ENCODE measurements around the gene CROCC.

The CROCC gene

DNA sequence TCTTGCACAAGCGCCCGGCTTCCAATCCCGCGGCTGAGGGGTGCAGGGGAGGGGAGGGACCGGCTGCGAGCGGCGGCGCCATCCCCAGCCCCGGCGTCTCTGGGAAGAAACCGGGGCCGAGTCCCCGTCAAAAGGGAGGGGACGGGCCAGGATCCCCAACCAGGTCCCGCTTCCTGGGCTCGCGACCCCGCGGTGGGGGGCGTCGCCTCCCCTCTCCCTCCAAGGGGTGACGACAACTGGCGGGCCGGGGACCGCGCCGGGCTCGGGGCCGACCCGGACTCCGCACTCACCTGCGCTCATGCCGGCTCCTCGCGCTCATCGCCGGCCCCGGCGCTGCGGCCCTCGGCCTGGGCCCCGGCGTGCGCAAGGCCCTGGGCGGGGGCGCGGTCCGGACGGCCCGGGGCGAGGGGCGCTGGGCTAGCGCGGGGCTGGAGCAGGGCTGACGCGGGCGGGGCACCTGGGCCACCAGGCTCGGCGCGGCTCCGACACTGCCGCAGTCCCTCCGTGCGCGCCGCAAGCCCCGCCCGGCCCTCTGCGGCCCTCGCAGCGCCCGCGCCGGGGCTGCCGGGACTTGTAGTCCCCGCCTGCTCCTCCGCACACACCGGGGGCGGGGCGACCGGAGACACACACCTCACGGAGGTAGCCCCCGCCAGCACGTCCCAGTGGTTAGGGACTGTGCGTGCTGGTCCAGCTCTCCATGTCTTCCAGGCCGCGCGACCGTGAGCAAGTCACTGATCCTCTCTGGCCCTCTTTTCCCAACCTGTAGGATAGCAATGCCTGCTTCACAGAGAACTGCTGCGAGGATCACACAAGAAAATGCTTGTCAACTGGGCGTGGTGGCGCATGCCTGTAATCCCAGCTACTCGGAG lies 89.9 kb downstream of the CROCC start, which contains the start of gene ATP13A2:
Gene ATP13A2 (minus strand): TSS at position 490 of the 869 bp plus-strand sequence. CDS start 190 bp downstream, at position 300.
- Histone ChIP-seq H2AFZ (ENCODE audit: low read length) (peak within 1 kb of the TSS; percentile 88), H3K27ac (ENCODE audit: low read length) (no peak within 1 kb of the TSS), H4K20me1 (ENCODE audit: insufficient read depth, low read length) (no peaks in the 10 kb centered on the region), H3K27me3 (replicated peaks; ENCODE audit: insufficient read depth, low read length) (no peaks in the 10 kb centered on the region), H3K4me3 (ENCODE audit: low read length) (peak within 1 kb of the TSS; percentile 81), H3F3A (ENCODE audit: insufficient read depth, low read length) (peaks cover 11% of the 10 kb centered on the region; the same call in 1 of the 2 replicates), H3K9me2 (replicated peaks; ENCODE audit: insufficient read depth, low read length) (no peaks in the 10 kb centered on the region), H3K9ac (ENCODE audit: low read length) (peak within 1 kb of the TSS; percentile 39; the same call in 1 of the 2 replicates), H3K36me3 (replicated peaks; ENCODE audit: insufficient read depth, low read length) (no peaks in the 10 kb centered on the region), H3K4me2 (ENCODE audit: low read depth, low read length) (peak within 1 kb of the TSS; percentile 99), H3K79me2 (ENCODE audit: low read length) (no peaks in the 10 kb centered on the region), H3K9me3 (replicated peaks; ENCODE audit: insufficient read depth, low read length) (no peaks in the 10 kb centered on the region), H3K4me1 (ENCODE audit: low read length) (peaks cover 37% of the 10 kb centered on the region)
- no peak for TF ChIP-seq EZH2 (optimal IDR thresholded peaks at IDR 0.05; ENCODE audit: low read depth, low read length)
- no peak for TF ChIP-seq EZH2phosphoT487 (IDR thresholded peaks at IDR 0.05; ENCODE audit: low read length)
- TF ChIP-seq CTCF (IDR thresholded peaks at IDR 0.05; ENCODE audit: low read length), result no peak
- peak; percentile 90 for DNase-seq

DNA sequence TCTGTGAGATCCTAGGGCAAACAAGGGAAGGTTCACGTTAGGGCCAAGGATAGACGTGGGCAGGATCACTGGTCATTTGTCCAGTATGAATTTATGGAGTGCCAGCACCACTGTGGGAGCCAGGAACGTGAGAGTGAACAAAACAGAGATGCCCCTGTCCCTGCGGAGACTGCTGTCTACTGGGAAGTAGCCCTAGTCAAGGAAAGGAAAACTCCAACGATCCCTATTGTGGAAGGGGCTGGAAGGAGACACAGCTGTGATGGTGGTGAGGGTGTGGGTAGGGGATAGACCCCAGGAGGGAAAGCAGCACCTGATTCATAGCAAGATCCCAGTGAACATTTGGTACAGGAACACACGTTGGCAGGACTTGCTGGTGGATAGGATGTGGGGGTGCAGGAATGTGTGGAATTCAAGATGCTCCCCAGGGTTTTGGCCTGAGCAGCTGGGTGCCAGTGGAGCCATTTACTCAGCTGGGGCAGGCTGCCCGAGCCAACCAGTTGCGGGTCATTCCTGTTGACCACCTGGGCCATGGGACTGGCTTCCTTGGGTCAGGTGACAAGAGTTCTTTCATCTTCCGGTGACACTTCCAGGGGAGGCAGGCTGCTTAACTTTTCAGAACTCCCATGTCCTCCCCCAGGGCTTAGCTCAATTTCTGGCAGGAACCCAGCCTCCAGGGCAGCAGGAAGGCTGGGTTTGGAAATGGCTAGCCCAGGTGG lies 91.2 kb downstream of the CROCC start:
- H3K9me2 ChIP-seq (replicated peaks; ENCODE audit: insufficient read depth, low read length), result no peaks in the 10 kb centered on the region
- DNase-seq, result no peak
- H4K20me1 ChIP-seq (ENCODE audit: insufficient read depth, low read length), result no peaks in the 10 kb centered on the region
- no peak overlapping the region for H3K4me3 ChIP-seq (ENCODE audit: low read length)
- no peaks in the 10 kb centered on the region for H3K79me2 ChIP-seq (ENCODE audit: low read length)
- peaks cover 11% of the 10 kb centered on the region; the same call in 1 of the 2 replicates for H3F3A ChIP-seq (ENCODE audit: insufficient read depth, low read length)
- no peak overlapping the region for H3K9ac ChIP-seq (ENCODE audit: low read length)
- no peak overlapping the region for H3K4me2 ChIP-seq (ENCODE audit: low read depth, low read length)
- H3K36me3 ChIP-seq (replicated peaks; ENCODE audit: insufficient read depth, low read length), result no peaks in the 10 kb centered on the region
- TF ChIP-seq CTCF (IDR thresholded peaks at IDR 0.05; ENCODE audit: low read length), result no peak
- no peak for TF ChIP-seq EZH2 (optimal IDR thresholded peaks at IDR 0.05; ENCODE audit: low read depth, low read length)
- TF ChIP-seq EZH2phosphoT487 (IDR thresholded peaks at IDR 0.05; ENCODE audit: low read length), result no peak
- no peak overlapping the region for H3K27ac ChIP-seq (ENCODE audit: low read length)
- no peaks in the 10 kb centered on the region for H3K27me3 ChIP-seq (replicated peaks; ENCODE audit: insufficient read depth, low read length)
- no peaks in the 10 kb centered on the region for H3K9me3 ChIP-seq (replicated peaks; ENCODE audit: insufficient read depth, low read length)
- no peak overlapping the region for H2AFZ ChIP-seq (ENCODE audit: low read length)
- H3K4me1 ChIP-seq (ENCODE audit: low read length), result peaks cover 37% of the 10 kb centered on the region

GRCh38 chr1:17013491-17014320 lies 92.0 kb downstream of the CROCC start:
- H3K27ac ChIP-seq (ENCODE audit: low read length), result no peak overlapping the region
- H3F3A ChIP-seq (ENCODE audit: insufficient read depth, low read length), result peaks cover 14% of the 10 kb centered on the region; the same call in 1 of the 2 replicates
- TF ChIP-seq CTCF (IDR thresholded peaks at IDR 0.05; ENCODE audit: low read length) (no peak), EZH2 (optimal IDR thresholded peaks at IDR 0.05; ENCODE audit: low read depth, low read length) (no peak), EZH2phosphoT487 (IDR thresholded peaks at IDR 0.05; ENCODE audit: low read length) (no peak)
- peaks cover 44% of the 10 kb centered on the region for H3K4me1 ChIP-seq (ENCODE audit: low read length)
- no peak overlapping the region for H2AFZ ChIP-seq (ENCODE audit: low read length)
- no peaks in the 10 kb centered on the region for H3K9me2 ChIP-seq (replicated peaks; ENCODE audit: insufficient read depth, low read length)
- H3K4me2 ChIP-seq (ENCODE audit: low read depth, low read length), result peak overlapping the region; percentile 35; the same call in 1 of the 2 replicates
- H3K79me2 ChIP-seq (ENCODE audit: low read length), result no peaks in the 10 kb centered on the region
- H3K9me3 ChIP-seq (replicated peaks; ENCODE audit: insufficient read depth, low read length), result no peaks in the 10 kb centered on the region
- no peak overlapping the region for H3K4me3 ChIP-seq (ENCODE audit: low read length)
- no peak overlapping the region for H3K9ac ChIP-seq (ENCODE audit: low read length)
- no peaks in the 10 kb centered on the region for H3K27me3 ChIP-seq (replicated peaks; ENCODE audit: insufficient read depth, low read length)
- H3K36me3 ChIP-seq (replicated peaks; ENCODE audit: insufficient read depth, low read length), result no peaks in the 10 kb centered on the region
- H4K20me1 ChIP-seq (ENCODE audit: insufficient read depth, low read length), result no peaks in the 10 kb centered on the region
- no peak for DNase-seq

Measured in MM.1S (cell line).